ENCODE results near the gene ATP5F1D.

DNA sequence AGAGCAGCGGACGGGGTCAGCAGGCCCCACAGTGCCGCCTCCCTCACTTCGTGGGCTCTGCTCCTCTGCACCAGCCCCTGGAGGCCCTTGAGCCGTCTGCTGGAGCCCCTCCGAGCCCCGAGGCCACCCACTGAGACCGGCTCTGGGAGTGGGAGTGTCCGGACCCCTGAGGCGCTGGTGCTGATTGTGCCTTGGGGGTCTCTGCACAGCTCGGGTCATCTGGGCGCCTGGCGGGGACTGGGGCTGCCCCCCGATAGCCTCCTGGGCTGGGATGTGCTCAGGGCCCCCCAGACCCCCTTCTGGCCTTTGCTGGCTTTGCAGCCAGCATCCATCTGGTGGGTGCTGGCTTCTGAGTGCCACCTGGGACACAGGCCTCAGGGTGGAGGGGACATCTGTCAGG lies 19.2 kb upstream of the ATP5F1D start:
- TF ChIP-seq POLR2A (IDR thresholded peaks at IDR 0.05; ENCODE audit: low read depth, low read length) (no peak), PAX5 (IDR thresholded peaks at IDR 0.05; ENCODE audit: insufficient read depth, low read length, severe bottlenecking) (no peak), POLR2AphosphoS5 (IDR thresholded peaks at IDR 0.05; ENCODE audit: low read depth, low read length) (no peak), TAF1 (IDR thresholded peaks at IDR 0.05; ENCODE audit: low read depth, low read length) (no peak)
